ENCODE data around the gene TRAP1. TPM values are rescaled to one million over a fixed set of nuclear protein-coding genes. Genes with fewer than 3 reads are reported as not detected.
A peak's percentile ranks its signal among the peaks of the same experiment; 100 is the strongest.

Gene TRAP1
- total RNA-seq, 3 donors from 2014 or later = 56.9 to 94.5 (median 69.1) TPM

DNA sequence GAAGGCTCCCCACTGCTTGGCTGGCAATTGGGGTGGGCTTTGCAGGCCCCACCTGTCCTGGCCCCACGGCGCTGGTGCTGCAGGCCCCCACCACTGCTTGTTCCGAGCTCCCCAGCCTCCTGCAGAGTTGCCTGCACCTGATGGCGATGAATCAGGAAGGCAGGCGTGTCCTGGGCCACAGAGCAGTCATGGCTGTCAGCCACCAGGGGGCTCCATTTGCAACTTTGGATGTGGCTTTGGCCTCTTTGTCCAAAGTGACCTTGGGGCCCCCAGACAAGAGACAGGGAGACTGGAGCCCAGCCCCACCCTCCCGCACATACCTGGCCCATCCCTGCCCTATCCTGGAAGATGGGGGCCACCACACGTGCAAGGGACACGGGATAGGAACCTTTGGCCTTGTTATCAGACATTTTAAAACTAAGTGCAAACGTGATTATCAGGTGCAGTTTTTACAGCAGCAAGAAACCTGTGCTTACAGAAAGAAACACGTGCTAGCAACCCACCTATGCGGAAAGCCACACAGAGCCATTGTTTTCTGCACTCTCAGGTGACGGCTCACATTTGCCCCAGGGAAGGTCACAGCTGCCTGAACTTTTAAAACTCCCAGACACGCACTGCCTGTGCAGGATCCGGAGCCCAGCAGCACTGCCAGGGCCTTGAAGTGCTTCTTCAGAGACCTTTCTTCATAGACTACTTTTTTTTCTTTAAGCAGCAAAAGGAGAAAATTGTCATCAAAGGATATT, 62.9 kb downstream of the TRAP1 start, which contains the start of gene DNASE1:
Gene DNASE1 (plus strand): TSS at position 443 of the 743 bp plus-strand sequence. CDS start 683 bp downstream, outside the sequence.
- H3K36me3 ChIP-seq (ENCODE audit: low read depth) = peaks cover 12% of the 10 kb centered on the region
- TF ChIP-seq CTCF (IDR thresholded peaks at IDR 0.05) = peak; percentile 64

DNA sequence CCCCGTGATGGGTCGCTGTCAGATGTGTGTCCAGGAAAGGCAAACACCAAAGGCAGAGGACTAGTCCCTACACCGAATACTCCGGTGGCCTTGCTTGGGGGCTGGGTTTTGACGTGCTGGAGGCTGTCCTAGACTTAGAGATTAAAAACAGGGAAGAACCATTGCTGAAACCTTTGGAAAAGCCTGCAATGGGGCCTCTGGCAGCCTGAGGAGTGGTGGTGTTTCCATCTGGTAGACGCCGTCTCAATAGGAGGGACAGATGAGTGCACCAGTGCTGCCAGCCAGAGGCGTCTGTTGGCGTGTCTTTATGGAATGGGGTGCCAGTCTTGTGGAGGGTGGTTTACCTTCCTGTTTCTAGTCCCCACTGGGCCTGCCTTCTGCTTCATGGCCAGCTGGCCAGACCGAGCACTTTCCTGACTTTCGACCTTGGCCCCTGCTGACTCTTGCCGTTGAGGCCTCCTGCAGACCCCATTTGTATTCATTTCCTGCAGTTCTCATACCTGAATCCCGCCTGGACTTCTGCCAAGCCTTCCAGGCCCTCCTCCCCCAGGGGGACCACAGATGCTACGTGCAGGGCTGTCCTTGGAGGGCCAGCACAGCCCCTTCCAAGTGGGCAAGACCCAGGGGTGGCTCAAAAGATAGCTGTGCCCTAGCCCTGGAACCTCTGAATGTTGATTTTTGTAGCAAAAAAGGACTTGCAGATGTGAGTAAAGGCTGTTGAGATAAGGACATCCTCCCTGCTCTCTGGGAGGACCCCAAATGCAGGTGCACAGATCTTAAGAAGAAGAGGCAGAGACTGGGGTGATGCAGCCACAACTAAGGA, 64.7 kb downstream of the TRAP1 start:
- ATAC-seq (no peak), DNase-seq (peak in 2 of 3 donors; percentile 28)
- Histone ChIP-seq H3K4me3 (no peak overlapping the region), H3K9me3 (no peaks in the 10 kb centered on the region), H3K4me1 (ENCODE audit: low read depth) (peaks cover 7% of the 10 kb centered on the region), H3K36me3 (ENCODE audit: low read depth) (peaks cover 7% of the 10 kb centered on the region)
- no peak for TF ChIP-seq CTCF (IDR thresholded peaks at IDR 0.05)
- intact Hi-C loops (cut with DNase I, micrococcal nuclease) = no loop called here

More for the DNA sequence above, 62.9 kb downstream of the TRAP1 start, which contains the start of gene DNASE1:
- DNase-seq (peak; percentile 78 to 82 (median 80)), ATAC-seq (peak; percentile 86)
- Histone ChIP-seq H3K9me3 (no peaks in the 10 kb centered on the region), H3K4me1 (ENCODE audit: low read depth) (peaks cover 6% of the 10 kb centered on the region), H3K4me3 (no peak within 1 kb of the TSS)
- intact Hi-C loops (cut with DNase I, micrococcal nuclease) = no loop called here

- no peak for ATAC-seq
- peak in 2 of 3 donors; percentile 11 to 31 for DNase-seq
- no peaks in the 10 kb centered on the region for H3K9me3 ChIP-seq
- no peak for TF ChIP-seq CTCF (IDR thresholded peaks at IDR 0.05)
- H3K4me1 ChIP-seq (ENCODE audit: low read depth) = peaks cover 14% of the 10 kb centered on the region
- H3K36me3 ChIP-seq (ENCODE audit: low read depth) = no peaks in the 10 kb centered on the region
- H3K4me3 ChIP-seq = no peak overlapping the region
- intact Hi-C loops (cut with DNase I, micrococcal nuclease) = no loop called here
Measured at GRCh38 chr16:3651461-3652372, 65.6 kb downstream of the TRAP1 start.

- Histone ChIP-seq H3K9me3 (no peaks in the 10 kb centered on the region), H3K36me3 (ENCODE audit: low read depth) (no peaks in the 10 kb centered on the region), H3K4me1 (ENCODE audit: low read depth) (peaks cover 19% of the 10 kb centered on the region), H3K4me3 (no peak overlapping the region)
- TF ChIP-seq CTCF (IDR thresholded peaks at IDR 0.05) = no peak
- DNase-seq = peak in 2 of 3 donors; percentile 16 to 39
- no peak for ATAC-seq
- intact Hi-C loops (cut with DNase I, micrococcal nuclease) = no loop called here
Measured at GRCh38 chr16:3650631-3651265, 66.6 kb downstream of the TRAP1 start.
